Peyer's patch (tissue), 4 donors: ENCODE data around the gene FOXA3.

Source experiments
- POLR2A ChIP-seq, 2 donors: fragments of 450-650 bp; IDR thresholded peaks; one replicate each; pipeline ENCODE4 v1.5.1; 2017; ENCODE audit warnings: antibody characterized with exemption in 2 of 2, mild to moderate bottlenecking in 2 of 2, moderate library complexity in 2 of 2
- TF ChIP-seq, protein P1 (sequence below), 6 experiments: fragments of 450-650 bp in 4 of 6; fragments of 200-600 bp in 2 of 6; sonication (generic) in 1 of 6; IDR thresholded peaks; one replicate each; pipeline ENCODE4 v1.5.1; 2017 to 2019; ENCODE audit warnings: antibody characterized with exemption in 6 of 6, mild to moderate bottlenecking in 3 of 6, moderate library complexity in 1 of 6

DNA sequence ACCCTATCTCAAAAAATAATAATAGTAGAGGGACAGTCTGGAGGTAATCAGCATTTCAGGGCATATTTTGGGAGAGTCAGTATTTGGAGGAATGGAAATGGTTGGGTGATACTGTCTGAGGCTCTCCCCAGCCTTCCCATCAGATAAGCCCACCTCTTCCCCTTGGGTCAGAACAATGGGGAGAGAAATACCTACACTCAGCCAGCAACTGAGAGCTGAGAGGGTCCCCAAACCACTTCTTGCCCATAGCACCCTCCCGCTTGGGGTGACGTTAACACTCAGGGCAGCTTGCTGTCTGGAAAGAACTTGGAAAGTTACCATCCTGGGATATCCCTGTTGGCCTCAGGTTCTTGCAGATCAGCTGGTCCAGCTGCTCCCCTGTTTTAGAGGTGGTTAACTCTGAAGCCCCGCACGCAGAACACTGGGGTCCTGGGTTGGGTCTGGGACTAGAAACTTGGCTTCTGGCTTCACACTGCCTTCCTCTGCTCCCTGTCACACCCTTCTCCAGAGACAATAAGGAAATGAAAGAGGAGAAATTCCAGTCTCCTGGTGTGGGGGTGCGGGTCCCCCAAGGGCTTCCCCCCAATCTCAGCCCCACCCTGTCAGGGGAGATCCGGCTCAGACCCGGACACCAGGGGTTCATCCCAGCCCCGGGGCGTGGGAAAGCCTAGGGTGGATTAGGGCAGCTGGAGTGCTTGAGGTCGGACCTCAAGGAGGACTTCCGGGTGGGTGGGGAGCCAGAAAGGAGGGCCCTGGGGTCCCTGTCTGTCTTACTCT, 2.5 kb downstream of the FOXA3 start:
- TF ChIP-seq, protein P1, sequence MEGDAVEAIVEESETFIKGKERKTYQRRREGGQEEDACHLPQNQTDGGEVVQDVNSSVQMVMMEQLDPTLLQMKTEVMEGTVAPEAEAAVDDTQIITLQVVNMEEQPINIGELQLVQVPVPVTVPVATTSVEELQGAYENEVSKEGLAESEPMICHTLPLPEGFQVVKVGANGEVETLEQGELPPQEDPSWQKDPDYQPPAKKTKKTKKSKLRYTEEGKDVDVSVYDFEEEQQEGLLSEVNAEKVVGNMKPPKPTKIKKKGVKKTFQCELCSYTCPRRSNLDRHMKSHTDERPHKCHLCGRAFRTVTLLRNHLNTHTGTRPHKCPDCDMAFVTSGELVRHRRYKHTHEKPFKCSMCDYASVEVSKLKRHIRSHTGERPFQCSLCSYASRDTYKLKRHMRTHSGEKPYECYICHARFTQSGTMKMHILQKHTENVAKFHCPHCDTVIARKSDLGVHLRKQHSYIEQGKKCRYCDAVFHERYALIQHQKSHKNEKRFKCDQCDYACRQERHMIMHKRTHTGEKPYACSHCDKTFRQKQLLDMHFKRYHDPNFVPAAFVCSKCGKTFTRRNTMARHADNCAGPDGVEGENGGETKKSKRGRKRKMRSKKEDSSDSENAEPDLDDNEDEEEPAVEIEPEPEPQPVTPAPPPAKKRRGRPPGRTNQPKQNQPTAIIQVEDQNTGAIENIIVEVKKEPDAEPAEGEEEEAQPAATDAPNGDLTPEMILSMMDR (IDR thresholded peaks at IDR 0.05), result no peak
- peak in 1 of 2 donors; percentile 40 for TF ChIP-seq POLR2A (IDR thresholded peaks at IDR 0.05)
